NCI-H2196 treated with DMSO at 0.1 percent for 48 hours (cell line): ENCODE data around the gene RP9.

ENCODE experiments used
- DNase-seq: peaks from one replicate; lab custom pipeline; 2025; ENCODE audit not compliant: unreplicated experiment; lab: John Stamatoyannopoulos, UW

RP9 gene

GRCh38 chr7:33066771-33067170 lies 42.4 kb downstream of the RP9 start:
- no peak for DNase-seq

DNA sequence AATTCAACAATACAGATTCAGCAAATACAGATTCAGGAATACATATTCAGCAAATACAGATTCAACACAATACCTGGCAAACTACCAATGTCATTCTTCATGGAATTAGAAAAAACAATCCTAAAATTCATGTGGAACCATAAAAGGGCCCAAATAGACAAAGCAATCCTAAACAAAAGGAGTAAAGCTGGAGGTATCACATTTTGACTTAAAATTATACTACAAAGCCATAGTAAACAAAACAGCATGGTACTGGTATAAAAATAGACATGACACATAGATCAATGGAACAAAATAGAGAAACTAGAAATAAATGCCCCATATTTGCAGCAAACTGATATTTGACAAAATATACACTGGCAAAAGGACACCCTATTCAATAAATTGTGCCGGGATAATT lies 43.2 kb downstream of the RP9 start:
- DNase-seq: no peak

DNA sequence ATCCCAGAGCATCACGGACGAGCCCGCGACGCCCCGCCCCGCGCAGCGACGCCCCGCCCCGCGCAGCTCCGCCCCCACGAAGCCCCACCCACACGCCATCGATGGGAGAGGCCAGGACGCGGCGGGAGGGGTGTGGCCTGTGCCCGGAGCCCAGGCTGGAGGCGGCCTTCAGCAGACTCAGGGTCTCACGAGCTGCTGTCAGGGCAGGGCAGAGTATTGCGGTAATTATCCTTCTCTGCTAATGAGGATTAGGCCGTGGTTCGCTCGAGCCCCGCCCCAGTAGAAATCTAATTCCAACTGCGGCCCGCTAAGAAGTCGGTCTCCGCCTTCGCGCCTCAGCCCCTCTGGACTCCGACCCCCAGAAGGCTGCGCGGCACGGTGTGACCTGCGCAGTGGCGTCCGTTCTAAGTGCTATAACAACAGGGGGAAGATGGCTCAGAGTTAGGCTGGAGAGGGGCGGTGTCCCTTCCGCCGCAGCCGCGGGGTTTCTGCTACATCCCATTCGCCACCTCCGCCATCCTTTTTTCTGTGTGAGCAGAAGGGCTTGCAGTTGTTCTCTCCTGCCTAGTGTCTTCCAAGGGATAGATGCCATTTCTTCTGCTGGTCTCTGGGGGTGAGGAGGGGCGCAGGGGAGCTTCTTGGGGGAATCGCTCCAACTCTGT lies 46.3 kb downstream of the RP9 start:
- DNase-seq: peak; percentile 92

- DNase-seq: no peak
These were observed 47.0 kb downstream of the RP9 start, which contains the start of gene NT5C3A for GRCh38 chr7:33062023-33062781. TSS of gene NT5C3A (minus strand) at chr7:33062776. CDS start at chr7:33062705, 71 bp downstream.

- no peak for DNase-seq
These were observed 47.8 kb downstream of the RP9 start for GRCh38 chr7:33061282-33061937.

- DNase-seq: no peak
These were observed 49.6 kb downstream of the RP9 start for GRCh38 chr7:33059635-33060034.

GRCh38 chr7:33055158-33055557 lies 54.0 kb downstream of the RP9 start:
- DNase-seq: no peak

- no peak for DNase-seq
These were observed 54.8 kb downstream of the RP9 start for GRCh38 chr7:33054261-33054964.

DNA sequence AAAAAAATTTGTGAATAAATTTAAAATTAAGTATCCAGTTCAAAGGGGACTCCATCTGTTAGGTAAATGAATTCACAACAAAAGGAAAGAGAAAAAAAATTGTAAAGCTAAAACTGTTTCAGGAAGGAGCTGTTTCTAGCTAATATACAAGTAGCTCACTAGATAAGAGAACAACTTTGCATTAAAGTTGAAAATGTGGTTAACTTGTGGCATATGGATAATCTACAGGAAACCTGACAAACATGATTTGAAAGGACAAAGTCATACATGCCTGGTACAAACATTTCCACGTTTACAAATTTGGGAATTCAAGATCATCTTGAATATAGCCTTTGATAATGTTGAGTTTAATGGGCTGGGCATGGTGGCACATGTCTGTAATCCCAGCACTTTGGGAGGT lies 55.5 kb downstream of the RP9 start:
- DNase-seq: no peak

- peak; percentile 24 for DNase-seq
These were observed 58.5 kb downstream of the RP9 start for GRCh38 chr7:33050535-33051318.

DNA sequence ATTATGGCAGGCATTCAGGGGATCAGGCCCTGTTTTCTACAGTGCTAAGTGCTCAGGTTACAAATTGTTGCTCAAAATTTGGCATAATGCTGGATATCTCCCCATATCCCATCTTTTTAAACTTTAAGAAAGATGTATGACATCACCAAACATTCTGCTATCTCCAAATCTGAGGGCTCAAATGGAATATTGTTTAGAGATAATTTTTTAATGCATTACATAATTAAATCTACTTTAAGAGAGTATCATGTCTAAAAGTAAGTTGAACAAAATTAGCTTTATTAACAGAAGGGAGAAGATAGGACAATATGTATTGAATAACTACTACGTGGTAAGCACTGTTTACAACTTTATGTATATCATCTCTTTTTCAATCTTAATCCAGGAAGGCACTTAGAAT lies 60.5 kb downstream of the RP9 start:
- no peak for DNase-seq

DNA sequence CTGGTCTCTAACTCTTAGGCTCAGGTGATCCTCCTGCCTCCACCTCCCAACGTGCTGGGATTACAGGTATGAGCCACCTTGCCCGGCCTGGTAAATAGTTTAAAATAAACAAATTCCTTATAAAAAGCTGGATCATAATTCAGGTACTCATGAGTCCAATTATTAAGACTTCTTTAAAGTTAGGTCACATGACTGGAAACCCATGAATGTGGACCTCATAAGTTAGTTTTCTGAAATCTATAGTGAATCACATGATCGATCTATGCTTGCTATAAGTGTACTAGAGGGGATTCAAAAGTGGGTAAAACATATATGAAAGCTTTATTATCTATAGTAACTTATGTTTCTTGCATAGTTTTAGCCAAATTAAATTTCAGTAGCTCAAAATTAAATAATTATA lies 60.9 kb downstream of the RP9 start:
- no peak for DNase-seq

DNA sequence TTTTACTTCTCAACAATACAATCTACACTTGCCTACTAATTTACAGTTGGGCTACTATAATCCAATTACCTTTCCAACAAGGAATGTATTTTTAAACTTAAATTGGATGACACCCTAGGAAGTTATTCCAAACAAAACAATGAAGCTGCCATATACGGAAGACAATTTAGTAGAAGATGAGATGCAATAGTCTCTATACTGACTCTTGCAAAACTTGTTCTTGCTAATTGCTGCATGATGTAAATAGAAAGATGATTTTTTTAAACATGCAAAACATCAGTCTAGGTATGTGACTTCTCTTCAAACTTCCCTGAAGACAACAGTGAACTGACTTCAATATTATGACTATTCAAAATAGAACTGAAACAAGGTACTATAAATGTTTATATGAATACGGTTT lies 64.2 kb downstream of the RP9 start:
- no peak for DNase-seq
